SIG-M5 treated with dmso at 0.1 percent for 504 hours (cell line): ENCODE results near the gene GPRIN2.
"Not testable (repeated sequence)": the region's sequence is repeated elsewhere in the genome, so short reads cannot be mapped to it uniquely, and the experiment has no call there.

Experiments used
- DNase-seq: peaks from one replicate; lab custom pipeline; 2025; ENCODE audit not compliant: unreplicated experiment; lab: John Stamatoyannopoulos, UW

Gene GPRIN2

GRCh38 chr10:46538155-46538554 is 18.3 kb downstream of the GPRIN2 start:
- no peak for DNase-seq

- no peak for DNase-seq
These were observed 19.1 kb downstream of the GPRIN2 start for GRCh38 chr10:46537309-46537708.

- no peak for DNase-seq
These were observed 19.7 kb downstream of the GPRIN2 start for GRCh38 chr10:46536781-46537180.

GRCh38 chr10:46536171-46536570 is 20.3 kb downstream of the GPRIN2 start:
- no peak for DNase-seq

- DNase-seq: no peak
These were observed 21.5 kb downstream of the GPRIN2 start for GRCh38 chr10:46534828-46535524.

DNA sequence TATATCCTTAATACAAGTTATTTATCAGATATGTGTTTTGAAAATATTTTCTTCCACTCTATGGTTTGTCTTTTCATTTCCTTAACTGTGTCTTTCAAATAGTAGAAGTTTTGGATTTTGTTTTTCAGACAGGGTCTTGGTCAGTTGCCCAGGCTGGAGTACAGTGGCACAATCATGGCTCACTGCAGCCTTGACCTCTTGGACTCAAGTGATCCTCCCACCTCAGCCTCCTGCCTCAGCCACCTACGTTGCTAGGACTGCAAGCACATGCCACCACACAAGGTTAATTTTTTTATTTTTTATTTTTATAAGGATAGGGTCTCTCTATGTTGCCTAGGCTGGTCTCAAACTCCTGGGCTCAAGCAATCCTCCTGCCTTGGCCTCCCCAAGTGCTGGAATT is 24.2 kb downstream of the GPRIN2 start:
- DNase-seq: not testable (repeated sequence)

DNA sequence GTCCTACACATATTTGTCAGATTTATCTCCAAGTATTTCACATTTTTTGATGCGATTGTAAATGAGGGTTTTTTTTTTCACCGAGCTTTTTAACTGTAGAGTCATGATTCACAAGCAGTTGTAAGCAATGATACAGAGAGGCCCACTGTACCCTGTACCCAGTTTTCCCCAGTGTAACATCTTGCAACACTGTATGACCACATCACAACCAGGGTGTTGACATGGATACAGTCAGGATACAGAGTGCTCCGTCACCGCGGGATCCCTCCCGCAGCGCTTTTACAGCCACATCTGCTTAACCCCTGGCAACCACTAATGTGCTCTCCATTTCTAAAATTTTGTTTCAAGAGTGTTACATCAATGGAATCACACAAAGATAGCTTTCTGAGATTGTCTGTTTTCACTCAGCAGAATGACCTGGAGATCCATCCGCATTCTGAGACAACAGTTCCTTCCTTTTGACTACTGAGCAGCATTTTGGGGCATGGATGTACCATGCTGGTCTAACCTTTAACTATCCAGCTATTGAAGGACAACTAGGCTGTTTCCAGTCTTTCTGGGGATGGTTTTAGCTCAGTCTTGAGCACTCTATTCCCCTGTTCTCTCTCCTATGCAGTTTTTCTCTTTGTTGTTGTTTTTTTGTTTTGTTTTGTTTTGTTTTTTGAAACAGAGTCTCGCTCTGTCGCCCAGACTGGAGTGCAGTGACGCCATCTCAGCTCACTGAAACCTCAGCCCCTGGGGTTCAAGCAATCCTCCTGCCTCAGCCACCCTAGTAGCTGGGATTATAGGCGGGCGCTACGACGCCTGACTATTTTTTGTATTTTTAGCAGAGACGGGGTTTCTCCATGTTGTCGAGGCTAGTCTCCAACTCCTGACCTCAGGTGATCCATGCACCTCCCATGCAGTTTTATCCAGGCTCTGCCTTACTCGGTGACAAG is 25.9 kb downstream of the GPRIN2 start:
- DNase-seq: no peak

- DNase-seq: not testable (repeated sequence)
These were observed 26.7 kb downstream of the GPRIN2 start for GRCh38 chr10:46529742-46530141.

GRCh38 chr10:46528675-46529615 is 27.5 kb downstream of the GPRIN2 start:
- no peak for DNase-seq

DNA sequence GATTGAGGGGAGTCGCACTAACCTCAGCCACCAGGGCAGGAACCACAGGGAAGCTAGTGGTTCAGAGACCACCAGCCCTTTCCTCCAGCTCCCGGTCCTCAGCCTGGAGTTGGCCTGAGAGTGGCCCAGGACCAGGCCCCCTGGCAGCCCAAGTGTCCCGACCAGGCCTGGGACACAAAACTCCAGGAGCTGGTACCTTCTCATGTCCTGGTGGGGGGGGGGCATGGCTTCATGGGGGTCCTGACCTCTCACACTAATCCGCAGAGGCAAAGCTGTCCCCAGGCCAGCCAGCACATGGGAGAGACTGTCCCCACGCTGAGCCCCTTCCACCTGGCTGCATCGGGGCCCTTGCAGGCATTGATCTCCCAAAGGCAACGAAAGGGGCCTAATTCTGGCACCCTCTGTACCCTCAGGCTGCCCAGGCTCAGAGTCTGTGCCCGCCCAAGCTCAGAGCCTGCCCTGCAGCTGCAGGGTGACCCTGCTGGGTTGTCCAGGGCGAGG is 28.2 kb downstream of the GPRIN2 start:
- no peak for DNase-seq

DNA sequence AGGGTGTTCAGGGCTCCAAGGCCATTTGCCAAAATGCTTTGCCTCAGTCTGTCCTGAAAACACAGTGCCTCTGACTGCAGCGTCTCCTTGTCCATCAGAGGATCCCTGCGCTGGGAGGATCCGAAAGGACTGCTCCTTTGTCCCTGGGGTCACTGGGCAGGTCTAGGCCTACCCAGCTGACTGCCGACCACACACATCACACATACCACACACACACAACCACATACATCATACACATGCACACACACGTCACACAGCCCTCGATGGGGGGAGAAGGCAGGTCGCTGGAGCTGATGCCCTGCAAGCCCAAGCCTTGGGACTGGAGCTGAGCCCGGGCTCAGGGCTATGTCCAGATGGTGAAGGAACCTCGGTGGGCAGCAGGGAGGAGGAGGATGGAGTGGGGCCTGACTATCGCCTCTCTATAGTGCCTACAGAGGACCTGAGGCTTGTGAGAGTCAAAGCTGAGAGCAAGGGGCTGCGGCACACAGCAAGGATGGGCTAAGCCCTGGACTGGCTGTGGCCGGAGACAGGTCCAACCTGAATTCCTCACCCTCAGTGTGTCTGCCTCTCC is 29.1 kb downstream of the GPRIN2 start:
- DNase-seq: no peak

- DNase-seq: no peak
These were observed 29.8 kb downstream of the GPRIN2 start for GRCh38 chr10:46526682-46527038.

- no peak for DNase-seq
These were observed 30.4 kb downstream of the GPRIN2 start for GRCh38 chr10:46525824-46526681.

GRCh38 chr10:46525177-46525823 is 31.2 kb downstream of the GPRIN2 start:
- no peak for DNase-seq

- no peak for DNase-seq
These were observed 31.8 kb downstream of the GPRIN2 start for GRCh38 chr10:46524472-46525176.

DNA sequence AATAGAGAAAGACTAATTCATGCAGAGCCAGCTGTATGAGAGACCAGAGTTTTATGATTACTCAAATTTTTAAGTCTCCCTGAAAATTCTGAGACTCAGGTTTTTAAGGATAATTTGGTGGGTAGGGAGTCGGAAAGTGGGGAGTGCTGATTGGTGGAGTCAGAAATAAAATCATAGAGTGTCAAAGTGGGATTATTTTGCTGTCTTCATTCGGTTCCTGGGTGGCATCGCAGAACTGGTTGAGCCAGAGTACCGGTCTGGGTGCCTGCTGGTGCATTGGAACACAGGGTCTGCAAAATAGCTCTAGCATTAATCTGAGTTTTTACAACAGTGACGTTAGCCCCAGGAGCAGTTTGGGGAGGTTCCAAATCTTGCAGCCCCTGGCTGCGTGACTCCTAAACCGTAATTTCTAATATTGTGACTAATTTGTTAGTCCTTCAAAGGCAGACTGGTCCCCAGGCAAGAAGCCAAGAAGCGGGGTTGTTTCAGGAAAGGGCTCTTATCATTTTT is 32.4 kb downstream of the GPRIN2 start:
- DNase-seq: no peak

- DNase-seq: no peak
These were observed 33.1 kb downstream of the GPRIN2 start for GRCh38 chr10:46523119-46523961.
